Liver (tissue), 9 donors: Measurements from ENCODE around the gene RGS2. TPM values are rescaled to one million over a fixed set of nuclear protein-coding genes. Genes with fewer than 3 reads are reported as not detected.

Source experiments
- DNase-seq: peaks from one replicate; pipeline ENCODE4 v3.0.0-alpha.2; 2017; ENCODE audit warnings: low spot score
- H3K27ac ChIP-seq, 2 donors: one replicate each; pipeline ENCODE4 v1.7.0; 2013; ENCODE audit warnings: inconsistent platforms in 2 of 2, low read length in 2 of 2, control low read depth in 1 of 2, low read depth in 1 of 2, mild to moderate bottlenecking in 1 of 2
- H3K27me3 ChIP-seq, 4 donors: one replicate each; pipeline versions ENCODE4 v1.6.1 to v1.7.0; 2013; ENCODE audit warnings: low read length in 3 of 4, inconsistent platforms in 1 of 4, mild to moderate bottlenecking in 1 of 4, moderate library complexity in 1 of 4; ENCODE audit not compliant: control insufficient read depth in 4 of 4, insufficient read depth in 4 of 4
- H3K36me3 ChIP-seq, 4 donors: one replicate each; pipeline versions ENCODE4 v1.6.1 to v1.7.0; 2013; ENCODE audit warnings: low read length in 3 of 4, mild to moderate bottlenecking in 3 of 4, low read depth in 1 of 4, moderate library complexity in 1 of 4; ENCODE audit not compliant: control insufficient read depth in 4 of 4, insufficient read depth in 3 of 4
- H3K4me1 ChIP-seq, 4 donors: one replicate each; pipeline versions ENCODE4 v1.6.1 to v1.7.0; 2013; ENCODE audit warnings: low read length in 3 of 4, mild to moderate bottlenecking in 3 of 4, moderate library complexity in 1 of 4; ENCODE audit not compliant: control insufficient read depth in 4 of 4, insufficient read depth in 4 of 4
- H3K4me3 ChIP-seq, 3 donors: one replicate each; pipeline versions ENCODE4 v1.6.1 to v1.7.0; 2013; ENCODE audit warnings: low read length in 3 of 3, control low read depth in 1 of 3, low read depth in 1 of 3, mild to moderate bottlenecking in 1 of 3
- H3K9ac ChIP-seq, 2 donors: one replicate each; pipeline ENCODE4 v1.7.0; 2013; ENCODE audit warnings: low read length in 2 of 2, mild to moderate bottlenecking in 2 of 2, moderate library complexity in 2 of 2, control low read depth in 1 of 2, low read depth in 1 of 2
- H3K9me3 ChIP-seq, 4 donors: one replicate each; pipeline versions ENCODE4 v1.6.1 to v1.7.0; 2013; ENCODE audit warnings: low read length in 3 of 4; ENCODE audit not compliant: control insufficient read depth in 4 of 4
- ATF3 ChIP-seq: IDR thresholded peaks from 2 replicates; pipeline ENCODE4 v1.6.1; 2016; ENCODE audit warnings: antibody characterized with exemption
- CTCF ChIP-seq: fragments of 150-350 bp; IDR thresholded peaks from 2 replicates; pipeline ENCODE4 v1.5.1; 2017; ENCODE audit warnings: improper control_type of control experiment, low read depth, low read length; ENCODE audit not compliant: missing input control
- EGR1 ChIP-seq, 2 donors: IDR thresholded peaks; 2 replicates each; pipeline ENCODE4 v1.6.1; 2016 to 2018; ENCODE audit warnings: antibody characterized with exemption in 2 of 2, low read depth in 2 of 2
- FOXA1 ChIP-seq: IDR thresholded peaks from 2 replicates; pipeline ENCODE4 v1.6.1; 2016; ENCODE audit warnings: antibody characterized with exemption
- FOXA2 ChIP-seq: IDR thresholded peaks from 2 replicates; pipeline ENCODE4 v1.6.1; 2016; ENCODE audit warnings: antibody characterized with exemption
- GABPA ChIP-seq, 2 donors: IDR thresholded peaks in 1 of 2; conservative IDR thresholded peaks in 1 of 2; 2 replicates each; pipeline ENCODE4 v1.6.1; 2016; ENCODE audit warnings: antibody characterized with exemption in 2 of 2, mild to moderate bottlenecking in 1 of 2, moderate library complexity in 1 of 2
- HNF4A ChIP-seq, 2 donors: conservative IDR thresholded peaks; 2 replicates each; pipeline ENCODE4 v1.6.1; 2016; ENCODE audit warnings: antibody characterized with exemption in 2 of 2, mild to moderate bottlenecking in 2 of 2
- HNF4G ChIP-seq: IDR thresholded peaks from 2 replicates; pipeline ENCODE4 v1.6.1; 2016; ENCODE audit warnings: antibody characterized with exemption
- JUND ChIP-seq, 2 donors: IDR thresholded peaks; 2 replicates each; pipeline ENCODE4 v1.6.1; 2016; ENCODE audit warnings: antibody characterized with exemption in 2 of 2
- MAX ChIP-seq: IDR thresholded peaks from 2 replicates; pipeline ENCODE4 v1.6.1; 2016; ENCODE audit warnings: antibody characterized with exemption
- NR2F2 ChIP-seq: IDR thresholded peaks from 2 replicates; pipeline ENCODE4 v1.6.1; 2016; ENCODE audit warnings: antibody characterized with exemption
- RAD21 ChIP-seq, 2 donors: IDR thresholded peaks; 2 replicates each; pipeline ENCODE4 v1.6.1; 2016; ENCODE audit warnings: antibody characterized with exemption in 2 of 2, mild to moderate bottlenecking in 2 of 2
- REST ChIP-seq: IDR thresholded peaks from 2 replicates; pipeline ENCODE4 v1.6.1; 2016; ENCODE audit warnings: antibody characterized with exemption, mild to moderate bottlenecking
- RXRA ChIP-seq, 2 donors: IDR thresholded peaks; 2 replicates each; pipeline ENCODE4 v1.6.1; 2017 to 2018; ENCODE audit warnings: antibody characterized with exemption in 2 of 2, mild to moderate bottlenecking in 1 of 2
- SP1 ChIP-seq: IDR thresholded peaks from 2 replicates; pipeline ENCODE4 v1.6.1; 2018; ENCODE audit warnings: antibody characterized with exemption, mild to moderate bottlenecking
- TAF1 ChIP-seq: conservative IDR thresholded peaks from 2 replicates; pipeline ENCODE4 v1.6.1; 2016; ENCODE audit warnings: antibody characterized with exemption, mild to moderate bottlenecking
- YY1 ChIP-seq: IDR thresholded peaks from 2 replicates; pipeline ENCODE4 v1.6.1; 2016; ENCODE audit warnings: antibody characterized with exemption, mild to moderate bottlenecking
- ZBTB33 ChIP-seq: IDR thresholded peaks from 2 replicates; pipeline ENCODE4 v1.6.1; 2016; ENCODE audit warnings: antibody characterized with exemption
- WGBS: extraction: QIAGEN DNeasy Blood & Tissue Kit; methylation state at CpG from one replicate; pipeline ENCODE4 v1.1.7; 2013; 5-methylcytosine and 5-hydroxymethylcytosine counted together
- polyA plus RNA-seq, 2 donors: library from polyadenylated mRNA; stranded (reverse) in 1 of 2; unstranded in 1 of 2; fragments of 200-250 nt in 1 of 2; fragments of >200 nt in 1 of 2; fragmentation: Nextera tagmentation in 1 of 2; extraction: Ambion mirVana in 1 of 2; gene quantifications; one replicate each; pipeline versions ENCODE4 v1.2.1 to v1.2.3, GENCODE V29; 2013 to 2015
- total RNA-seq, 2 donors: library from RNA; depleted of rRNA; stranded (reverse); fragments of >200 nt; gene quantifications; one replicate each; pipeline ENCODE4 v1.2.3, GENCODE V29; 2014
- donor health status: healthy.
- donor health status: healthy.
- donor health status: healthy.
- donor health status: healthy.
- donor health status: healthy.

RGS2 gene
- total and polyA plus RNA-seq, 4 donors = 2.6 to 10.0 (median 4.4) TPM

- H3K9ac ChIP-seq = no peak overlapping the region
- H3K27me3 ChIP-seq = no peaks in the 10 kb centered on the region
- no peaks in the 10 kb centered on the region for H3K9me3 ChIP-seq
- no peak overlapping the region for H3K27ac ChIP-seq
- H3K36me3 ChIP-seq = no peaks in the 10 kb centered on the region
- WGBS = 91% methylated on average over 1 of the region's 1 CpG
- no peak for DNase-seq
- no peak overlapping the region for H3K4me3 ChIP-seq
- H3K4me1 ChIP-seq = no peaks in the 10 kb centered on the region
- TF ChIP-seq CTCF (no peak), EGR1 (IDR thresholded peaks at IDR 0.05; ENCODE audit: low read depth in 2 of 2) (no peak), FOXA2 (no peak), RAD21 (IDR thresholded peaks at IDR 0.05) (no peak), NR2F2 (no peak), ATF3 (no peak), GABPA (IDR thresholded peaks at IDR 0.05 in 1 of 2, conservative IDR thresholded peaks at IDR 0.05 in 1 of 2) (no peak), MAX (no peak), ZBTB33 (no peak), TAF1 (no peak)
These were observed 35.5 kb downstream of the RGS2 start for GRCh38 chr1:192844360-192844759.

- Histone ChIP-seq H3K36me3 (no peaks in the 10 kb centered on the region), H3K9ac (no peak overlapping the region), H3K4me3 (no peak overlapping the region), H3K9me3 (no peaks in the 10 kb centered on the region), H3K27ac (no peak overlapping the region), H3K27me3 (no peaks in the 10 kb centered on the region), H3K4me1 (no peaks in the 10 kb centered on the region)
- TF ChIP-seq RXRA (IDR thresholded peaks at IDR 0.05) (no peak), JUND (IDR thresholded peaks at IDR 0.05) (no peak), SP1 (no peak), YY1 (no peak), HNF4A (conservative IDR thresholded peaks at IDR 0.05) (no peak), RAD21 (IDR thresholded peaks at IDR 0.05) (no peak), ZBTB33 (no peak), MAX (no peak), HNF4G (no peak), EGR1 (IDR thresholded peaks at IDR 0.05; ENCODE audit: low read depth in 2 of 2) (no peak), NR2F2 (no peak), REST (no peak), ATF3 (no peak), FOXA2 (no peak), TAF1 (no peak), FOXA1 (no peak), GABPA (IDR thresholded peaks at IDR 0.05 in 1 of 2, conservative IDR thresholded peaks at IDR 0.05 in 1 of 2) (no peak), CTCF (no peak)
- no peak for DNase-seq
- 93% methylated on average over 2 of the region's 2 CpGs for WGBS
These were observed 38.1 kb downstream of the RGS2 start for GRCh38 chr1:192846950-192847349.
